ENCODE data around the gene BYSL.

BYSL gene

DNA sequence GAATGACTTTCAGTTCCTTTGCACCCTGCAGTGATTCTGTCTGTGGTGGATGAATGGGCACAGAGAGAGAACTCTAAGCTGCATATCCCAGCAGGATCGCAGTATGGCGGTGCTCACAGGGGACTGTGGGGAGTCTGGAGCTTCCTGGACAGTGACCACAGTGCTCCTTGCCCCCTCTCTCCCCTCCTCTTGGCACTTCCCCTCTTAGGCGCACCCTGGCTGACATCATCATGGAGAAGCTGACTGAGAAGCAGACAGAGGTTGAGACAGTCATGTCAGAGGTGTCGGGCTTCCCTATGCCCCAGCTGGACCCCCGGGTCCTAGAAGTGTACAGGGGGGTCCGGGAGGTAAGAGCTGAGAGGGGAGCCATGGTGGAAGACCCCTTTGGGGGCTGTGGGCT, 8.6 kb downstream of the BYSL start:
- Histone ChIP-seq H2AFZ (ENCODE audit: low read depth, low read length, severe bottlenecking) (no peak overlapping the region), H3K4me2 (ENCODE audit: low read depth, low read length, poor library complexity, severe bottlenecking) (no peak overlapping the region), H3K27me3 (ENCODE audit: low read length) (no peaks in the 10 kb centered on the region), H3F3A (ENCODE audit: insufficient read depth) (peaks cover 36% of the 10 kb centered on the region), H3K9me3 (ENCODE audit: insufficient read depth, low read length) (no peaks in the 10 kb centered on the region), H3K79me2 (ENCODE audit: insufficient read depth, low read length) (peaks cover 31% of the 10 kb centered on the region), H3K9me2 (replicated peaks; ENCODE audit: insufficient read depth, low read length) (no peaks in the 10 kb centered on the region), H3K9ac (ENCODE audit: low read length) (no peak overlapping the region), H3K36me3 (ENCODE audit: low read length) (peaks cover 37% of the 10 kb centered on the region), H3K4me3 (ENCODE audit: insufficient read depth, low read length, poor library complexity, severe bottlenecking) (no peak overlapping the region), H3K27ac (ENCODE audit: low read depth, low read length) (no peak overlapping the region), H4K20me1 (ENCODE audit: low read depth, low read length) (peaks cover 2% of the 10 kb centered on the region; the same call in 1 of the 2 replicates)
- TF ChIP-seq, protein P1, sequence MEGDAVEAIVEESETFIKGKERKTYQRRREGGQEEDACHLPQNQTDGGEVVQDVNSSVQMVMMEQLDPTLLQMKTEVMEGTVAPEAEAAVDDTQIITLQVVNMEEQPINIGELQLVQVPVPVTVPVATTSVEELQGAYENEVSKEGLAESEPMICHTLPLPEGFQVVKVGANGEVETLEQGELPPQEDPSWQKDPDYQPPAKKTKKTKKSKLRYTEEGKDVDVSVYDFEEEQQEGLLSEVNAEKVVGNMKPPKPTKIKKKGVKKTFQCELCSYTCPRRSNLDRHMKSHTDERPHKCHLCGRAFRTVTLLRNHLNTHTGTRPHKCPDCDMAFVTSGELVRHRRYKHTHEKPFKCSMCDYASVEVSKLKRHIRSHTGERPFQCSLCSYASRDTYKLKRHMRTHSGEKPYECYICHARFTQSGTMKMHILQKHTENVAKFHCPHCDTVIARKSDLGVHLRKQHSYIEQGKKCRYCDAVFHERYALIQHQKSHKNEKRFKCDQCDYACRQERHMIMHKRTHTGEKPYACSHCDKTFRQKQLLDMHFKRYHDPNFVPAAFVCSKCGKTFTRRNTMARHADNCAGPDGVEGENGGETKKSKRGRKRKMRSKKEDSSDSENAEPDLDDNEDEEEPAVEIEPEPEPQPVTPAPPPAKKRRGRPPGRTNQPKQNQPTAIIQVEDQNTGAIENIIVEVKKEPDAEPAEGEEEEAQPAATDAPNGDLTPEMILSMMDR (IDR thresholded peaks at IDR 0.05; ENCODE audit: insufficient read depth, low read length, poor library complexity, severe bottlenecking), result no peak
- no peak for TF ChIP-seq EZH2phosphoT487 (conservative IDR thresholded peaks at IDR 0.05; ENCODE audit: low read length)

DNA sequence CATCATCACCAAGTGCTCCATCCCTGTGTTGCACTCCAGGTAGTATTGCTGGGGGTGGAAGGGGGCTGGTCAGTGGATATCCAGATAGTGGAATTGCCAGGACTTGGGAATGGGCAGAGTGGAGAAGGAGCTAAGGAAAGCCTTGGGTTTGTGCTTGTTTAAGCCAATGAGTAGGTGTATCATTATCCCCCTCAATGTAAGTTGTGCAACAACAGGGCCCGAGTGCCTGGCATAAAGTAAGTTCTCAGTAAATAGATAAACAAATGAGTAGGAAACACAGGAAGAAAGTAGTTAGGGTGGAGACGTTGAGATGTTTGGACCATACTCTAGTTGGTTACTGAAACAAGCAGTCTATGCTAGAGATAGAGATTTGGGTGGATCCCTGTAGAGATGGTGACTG, 10.5 kb downstream of the BYSL start:
- no peak for TF ChIP-seq EZH2phosphoT487 (conservative IDR thresholded peaks at IDR 0.05; ENCODE audit: low read length)
- TF ChIP-seq, protein P1 (IDR thresholded peaks at IDR 0.05; ENCODE audit: insufficient read depth, low read length, poor library complexity, severe bottlenecking), result no peak
- Histone ChIP-seq H3K4me3 (ENCODE audit: insufficient read depth, low read length, poor library complexity, severe bottlenecking) (no peak overlapping the region), H3K27me3 (ENCODE audit: low read length) (no peaks in the 10 kb centered on the region), H4K20me1 (ENCODE audit: low read depth, low read length) (no peaks in the 10 kb centered on the region; the same call in 1 of the 2 replicates), H2AFZ (ENCODE audit: low read depth, low read length, severe bottlenecking) (no peak overlapping the region), H3K4me2 (ENCODE audit: low read depth, low read length, poor library complexity, severe bottlenecking) (no peak overlapping the region), H3K9ac (ENCODE audit: low read length) (no peak overlapping the region), H3F3A (ENCODE audit: insufficient read depth) (peaks cover 49% of the 10 kb centered on the region), H3K9me2 (replicated peaks; ENCODE audit: insufficient read depth, low read length) (no peaks in the 10 kb centered on the region), H3K9me3 (ENCODE audit: insufficient read depth, low read length) (no peaks in the 10 kb centered on the region), H3K27ac (ENCODE audit: low read depth, low read length) (no peak overlapping the region), H3K36me3 (ENCODE audit: low read length) (peaks cover 45% of the 10 kb centered on the region), H3K79me2 (ENCODE audit: insufficient read depth, low read length) (peaks cover 17% of the 10 kb centered on the region)

DNA sequence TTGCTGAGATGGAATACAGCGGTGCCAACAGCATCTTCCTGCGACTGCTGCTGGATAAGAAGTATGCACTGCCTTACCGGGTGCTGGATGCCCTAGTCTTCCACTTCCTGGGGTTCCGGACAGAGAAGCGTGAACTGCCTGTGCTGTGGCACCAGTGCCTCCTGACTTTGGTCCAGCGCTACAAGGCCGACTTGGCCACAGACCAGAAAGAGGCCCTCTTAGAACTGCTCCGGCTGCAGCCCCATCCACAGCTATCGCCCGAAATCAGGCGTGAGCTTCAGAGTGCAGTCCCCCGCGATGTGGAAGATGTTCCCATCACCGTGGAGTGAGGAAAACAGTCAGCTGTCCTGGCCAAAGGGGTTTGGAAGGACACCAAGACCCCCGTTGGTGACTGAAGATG, 11.1 kb downstream of the BYSL start:
- H3K27me3 ChIP-seq (ENCODE audit: low read length), result no peaks in the 10 kb centered on the region
- H3K4me2 ChIP-seq (ENCODE audit: low read depth, low read length, poor library complexity, severe bottlenecking), result no peak overlapping the region
- no peak overlapping the region for H3K4me3 ChIP-seq (ENCODE audit: insufficient read depth, low read length, poor library complexity, severe bottlenecking)
- H2AFZ ChIP-seq (ENCODE audit: low read depth, low read length, severe bottlenecking), result no peak overlapping the region
- H3K9me3 ChIP-seq (ENCODE audit: insufficient read depth, low read length), result no peaks in the 10 kb centered on the region
- no peaks in the 10 kb centered on the region for H3K9me2 ChIP-seq (replicated peaks; ENCODE audit: insufficient read depth, low read length)
- peaks cover 17% of the 10 kb centered on the region for H3K79me2 ChIP-seq (ENCODE audit: insufficient read depth, low read length)
- H3F3A ChIP-seq (ENCODE audit: insufficient read depth), result peaks cover 55% of the 10 kb centered on the region
- TF ChIP-seq EZH2phosphoT487 (conservative IDR thresholded peaks at IDR 0.05; ENCODE audit: low read length), result no peak
- TF ChIP-seq, protein P1 (IDR thresholded peaks at IDR 0.05; ENCODE audit: insufficient read depth, low read length, poor library complexity, severe bottlenecking), result no peak
- H3K9ac ChIP-seq (ENCODE audit: low read length), result no peak overlapping the region
- H4K20me1 ChIP-seq (ENCODE audit: low read depth, low read length), result no peaks in the 10 kb centered on the region; the same call in 1 of the 2 replicates
- H3K36me3 ChIP-seq (ENCODE audit: low read length), result peaks cover 41% of the 10 kb centered on the region
- no peak overlapping the region for H3K27ac ChIP-seq (ENCODE audit: low read depth, low read length)
